GM18517 (cell line): ENCODE results near the gene MAU2.
"Not testable (repeated sequence)": the region's sequence is repeated elsewhere in the genome, so short reads cannot be mapped to it uniquely, and the experiment has no call there.

Experiments
- ATAC-seq: cut with Tn5 transposase; IDR thresholded peaks from one replicate; pipeline ENCODE4 v1.9.1; 2021; ENCODE audit warnings: mild to moderate bottlenecking, moderate library complexity; ENCODE audit not compliant: unreplicated experiment

MAU2 gene

DNA sequence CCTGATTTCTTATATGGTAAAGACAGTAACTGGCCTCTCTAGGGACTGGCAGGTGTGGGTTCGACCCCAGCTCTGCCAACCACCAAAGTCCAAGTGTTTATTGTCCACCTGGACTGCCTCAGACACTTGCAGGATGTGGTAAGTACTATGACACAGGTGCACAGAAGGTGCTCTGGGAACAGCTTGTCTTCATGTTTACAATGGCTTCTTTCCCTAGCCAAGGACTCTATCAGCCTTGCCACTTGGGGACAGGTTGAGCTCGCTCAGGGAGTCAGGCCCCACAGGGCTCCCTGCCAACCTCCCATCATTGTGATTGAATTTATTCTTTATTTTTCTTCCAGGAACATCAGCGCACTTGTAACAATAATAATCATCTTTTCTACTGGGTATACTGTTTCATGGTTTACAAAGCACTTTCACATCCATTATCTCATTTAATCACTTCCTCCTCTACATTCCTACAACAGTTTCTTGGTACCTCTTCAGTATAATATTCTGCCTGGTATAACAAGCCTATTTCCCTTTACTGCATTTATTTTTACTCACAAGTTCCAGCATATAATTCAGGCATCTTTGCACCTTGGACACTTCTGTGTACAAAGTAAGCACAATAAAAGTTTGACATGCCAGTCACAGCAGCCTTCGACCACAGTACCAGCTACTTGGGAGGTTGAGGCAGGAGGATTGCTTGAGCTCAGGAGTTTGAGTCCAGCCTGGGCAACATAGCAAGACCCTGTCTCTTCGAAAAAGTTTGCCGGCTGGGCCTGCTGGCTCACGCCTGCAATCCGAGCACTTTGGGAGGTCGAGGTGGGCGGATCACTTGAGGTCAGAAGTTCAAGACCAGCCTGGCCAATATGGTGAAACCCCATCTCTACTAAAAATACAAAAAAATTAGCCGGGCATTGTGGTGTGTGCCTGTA, 60.6 kb downstream of the MAU2 start:
- no peak for ATAC-seq

DNA sequence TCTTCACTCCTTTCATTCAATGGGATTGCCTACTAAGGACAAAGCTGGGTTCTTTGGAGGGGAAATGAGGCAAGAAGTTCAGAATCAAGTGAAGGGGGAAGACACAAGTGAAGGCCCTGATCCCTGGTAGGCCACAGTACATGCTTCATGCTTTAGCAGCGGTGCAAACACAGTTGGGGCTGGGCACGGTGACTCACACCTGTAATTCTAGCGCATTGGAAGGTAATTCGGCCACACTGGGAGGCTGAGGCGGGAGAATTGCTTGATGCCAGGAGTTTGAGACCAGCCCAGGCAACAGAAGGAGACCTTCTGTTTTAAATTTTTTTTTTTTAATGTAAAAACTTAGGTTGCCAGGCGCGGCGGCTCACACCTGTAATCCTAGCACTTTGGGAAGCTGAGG, 61.5 kb downstream of the MAU2 start:
- no peak for ATAC-seq

DNA sequence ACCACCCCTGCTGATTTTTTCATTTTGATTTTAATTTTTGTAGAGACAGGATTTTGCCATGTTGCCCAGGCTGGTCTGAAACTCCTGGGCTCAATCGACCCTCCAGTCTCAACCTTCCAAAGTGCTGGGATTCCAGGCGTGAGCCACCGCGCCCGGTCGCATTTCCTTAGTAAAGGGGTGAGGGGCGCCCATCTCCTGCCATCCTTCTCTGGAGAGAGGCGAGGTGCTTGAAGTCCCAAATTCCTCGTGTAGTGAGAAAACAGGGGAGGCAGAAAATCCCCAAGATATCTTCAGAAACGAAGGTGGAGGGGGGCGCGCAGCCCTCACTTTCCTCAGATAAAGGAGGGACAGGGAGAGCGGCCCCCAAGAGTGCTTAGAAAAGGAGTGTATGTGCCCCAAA, 63.9 kb downstream of the MAU2 start:
- no peak for ATAC-seq

DNA sequence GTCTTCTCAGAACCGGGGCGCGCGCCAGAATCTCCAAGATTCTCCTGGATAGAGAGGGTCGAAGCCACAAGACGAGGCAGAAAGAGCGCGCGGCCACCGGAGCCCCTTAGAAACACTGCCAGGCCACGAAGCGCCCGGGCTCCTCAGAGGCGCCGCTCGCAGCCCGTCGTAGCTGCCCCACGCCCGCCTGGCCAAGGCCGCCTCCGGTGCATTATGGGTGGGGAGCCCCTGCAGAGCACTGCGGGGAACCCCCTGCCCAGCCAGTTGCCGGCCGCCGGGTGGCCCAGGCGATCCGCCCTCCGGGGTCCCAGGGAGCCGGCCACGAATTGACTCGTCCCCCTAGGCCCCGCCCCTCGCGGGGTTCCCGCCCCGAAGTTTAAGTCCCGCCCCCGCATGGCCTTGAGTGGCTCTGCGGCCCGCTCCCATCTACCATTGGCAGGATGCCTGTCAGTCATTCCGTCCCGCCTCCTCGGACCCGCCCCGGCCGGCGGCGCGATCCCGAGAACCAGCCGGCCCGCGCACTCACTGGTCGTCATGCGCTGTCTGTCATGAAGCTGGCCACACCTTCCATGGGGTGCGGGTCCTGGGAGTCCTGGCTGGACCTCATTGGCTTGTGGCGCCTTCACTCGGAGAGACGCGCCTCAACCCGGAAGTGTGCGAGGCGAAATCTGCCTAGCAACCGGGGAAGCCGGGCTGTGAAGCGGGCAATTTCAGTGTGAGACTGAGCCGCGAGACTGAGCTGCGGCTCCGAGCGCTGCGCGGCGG, 64.7 kb downstream of the MAU2 start:
- peak; percentile 92 for ATAC-seq

DNA sequence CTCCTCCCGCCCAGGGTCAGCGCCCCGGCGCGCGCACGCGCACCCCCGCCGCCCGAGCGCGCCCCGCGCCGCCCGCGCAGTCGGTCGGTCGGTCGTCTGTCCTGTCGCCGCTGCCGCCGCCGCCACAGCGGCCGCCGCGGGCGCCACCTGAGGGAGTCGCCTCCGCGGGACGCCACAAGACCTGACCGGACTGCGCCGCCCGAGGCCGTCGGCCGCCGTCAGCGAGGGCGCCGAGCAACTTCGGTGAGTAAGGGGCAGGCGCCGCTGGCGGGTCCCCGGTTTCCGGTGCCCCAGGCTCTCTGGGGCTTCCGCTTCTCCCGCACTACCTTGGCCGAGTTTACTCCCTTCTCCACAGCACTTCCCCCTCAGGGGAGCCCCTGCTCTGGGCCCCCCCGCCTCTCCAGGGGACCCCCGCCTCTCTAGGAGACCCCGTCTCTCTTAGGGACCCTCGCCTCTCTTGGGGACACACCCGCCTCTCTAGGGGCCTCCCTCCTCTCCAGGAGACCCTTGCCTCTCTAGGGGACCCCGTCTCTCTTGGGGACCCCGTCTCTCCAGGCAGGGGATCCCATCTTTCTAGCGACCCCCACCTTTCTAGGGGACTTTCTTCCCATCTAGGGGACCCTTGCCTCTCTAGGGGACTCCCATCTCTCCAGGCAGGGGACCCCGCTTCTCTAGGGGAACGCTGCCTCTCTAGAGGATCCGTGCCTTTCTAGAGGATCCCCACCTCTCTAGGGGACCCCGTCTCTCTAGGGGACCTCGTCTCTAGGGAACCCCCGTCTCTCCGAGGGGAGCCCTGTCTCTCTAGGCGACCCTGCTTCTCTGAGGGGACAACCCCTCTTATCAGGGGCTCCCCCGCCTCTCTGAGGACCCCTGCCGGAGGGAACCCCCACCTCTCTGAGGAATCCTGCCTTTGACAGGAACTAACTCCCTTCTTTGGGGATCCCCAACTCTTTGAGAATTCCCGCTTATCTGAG, 65.6 kb downstream of the MAU2 start:
- ATAC-seq, result peak; percentile 19

DNA sequence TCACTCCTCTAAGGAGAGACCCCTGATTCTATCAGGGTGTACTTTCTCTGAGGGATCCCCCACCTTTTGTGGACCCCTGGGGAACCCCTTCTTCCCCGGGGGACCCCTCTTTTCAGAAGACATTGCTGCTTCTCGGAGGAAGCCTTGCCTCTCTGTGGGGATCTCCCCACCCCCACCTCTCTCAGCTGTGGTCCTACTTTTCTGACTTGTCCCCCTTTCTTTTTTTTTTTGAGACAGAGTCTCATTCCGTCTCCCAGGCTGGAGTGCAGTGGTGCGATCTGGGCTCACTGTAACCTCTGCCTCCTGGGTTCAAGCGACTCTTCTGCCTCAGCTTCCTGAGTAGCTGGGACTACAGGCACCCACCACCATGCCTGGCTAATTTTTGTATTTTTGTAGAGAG, 66.5 kb downstream of the MAU2 start:
- no peak for ATAC-seq

DNA sequence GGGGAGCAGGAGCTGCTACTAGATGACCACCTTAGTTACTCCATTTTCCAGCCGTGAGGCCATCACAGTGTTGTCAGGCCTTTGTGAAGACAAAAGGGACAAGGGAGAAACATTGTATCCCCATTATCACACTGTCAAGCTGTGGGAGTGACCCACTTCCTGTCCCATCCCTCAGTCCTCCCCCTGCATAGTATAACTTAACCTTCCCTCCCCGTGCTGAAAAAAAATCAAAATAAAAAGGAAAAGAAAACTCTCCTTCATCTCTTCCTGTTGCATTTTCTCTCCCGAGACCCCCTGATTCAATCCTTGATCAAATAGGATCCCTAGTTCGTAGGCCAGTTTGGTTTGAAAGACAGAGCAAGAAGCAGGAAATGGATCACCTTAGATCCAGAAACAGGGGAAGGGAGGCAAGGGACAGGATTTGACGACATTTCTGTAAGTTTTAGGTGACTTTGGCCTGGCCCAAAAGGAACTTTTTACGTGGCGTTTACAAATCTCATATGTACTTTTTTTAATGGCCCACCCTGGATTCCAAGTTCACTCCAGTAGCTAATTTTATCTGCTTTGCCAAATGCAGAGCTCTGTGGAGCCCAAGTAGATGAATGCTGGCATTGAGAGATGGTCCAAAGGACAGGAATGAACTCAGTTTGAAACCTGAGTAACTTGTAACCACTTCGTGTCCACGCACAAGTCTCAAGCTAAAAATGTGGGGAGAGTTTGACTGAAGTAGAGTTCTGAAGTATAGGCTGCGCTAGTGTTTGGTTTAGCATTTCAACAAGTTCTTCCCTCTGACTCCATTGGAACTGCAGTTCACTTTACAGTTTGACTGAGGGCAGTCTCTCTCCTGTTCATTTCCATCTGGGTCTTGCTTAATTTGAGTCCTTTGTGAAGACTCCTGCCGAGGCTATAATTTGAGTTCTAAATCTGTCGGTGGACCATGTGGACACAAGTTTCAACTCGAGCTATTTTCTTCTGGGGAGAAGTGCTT, 68.2 kb downstream of the MAU2 start:
- no peak for ATAC-seq

DNA sequence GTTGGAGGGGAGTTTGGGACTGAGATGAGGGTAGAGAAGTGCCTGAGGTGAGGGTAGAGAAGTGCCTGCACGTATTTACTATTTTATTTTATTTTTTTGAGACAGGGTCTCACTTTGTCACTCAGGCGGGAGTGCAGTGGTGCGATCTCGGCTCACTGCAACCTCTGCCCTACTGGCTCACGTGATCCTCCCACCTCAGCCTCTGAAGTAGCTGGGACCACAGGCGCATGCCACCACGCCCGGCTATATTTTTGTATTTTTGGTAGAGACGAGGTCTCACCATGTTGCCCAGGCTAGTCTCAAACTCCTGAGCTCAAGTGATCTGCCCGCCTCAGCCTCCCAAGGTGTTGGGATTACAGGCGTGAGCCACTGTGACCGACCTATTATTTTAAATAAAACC, 69.1 kb downstream of the MAU2 start:
- not testable (repeated sequence) for ATAC-seq

DNA sequence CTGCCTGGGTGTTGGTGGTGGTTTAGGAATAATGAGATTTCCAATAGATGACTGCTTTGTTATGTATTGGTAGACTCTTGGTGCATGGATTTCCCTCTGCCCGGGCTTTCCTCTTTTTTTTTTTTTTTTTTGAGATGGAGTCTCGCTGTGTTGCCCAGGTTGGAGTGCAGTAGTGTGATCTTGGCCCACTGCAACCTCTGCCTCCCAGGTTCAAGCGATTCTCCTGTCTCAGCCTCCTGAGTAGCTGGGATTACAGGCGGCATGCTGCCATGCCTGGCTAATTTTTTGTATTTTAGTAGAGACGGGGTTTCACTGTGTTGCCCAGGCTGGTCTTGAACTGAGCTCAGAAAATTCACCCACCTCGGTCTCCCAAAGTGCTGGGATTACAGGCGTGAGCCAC, 73.7 kb downstream of the MAU2 start:
- ATAC-seq, result not testable (repeated sequence)

DNA sequence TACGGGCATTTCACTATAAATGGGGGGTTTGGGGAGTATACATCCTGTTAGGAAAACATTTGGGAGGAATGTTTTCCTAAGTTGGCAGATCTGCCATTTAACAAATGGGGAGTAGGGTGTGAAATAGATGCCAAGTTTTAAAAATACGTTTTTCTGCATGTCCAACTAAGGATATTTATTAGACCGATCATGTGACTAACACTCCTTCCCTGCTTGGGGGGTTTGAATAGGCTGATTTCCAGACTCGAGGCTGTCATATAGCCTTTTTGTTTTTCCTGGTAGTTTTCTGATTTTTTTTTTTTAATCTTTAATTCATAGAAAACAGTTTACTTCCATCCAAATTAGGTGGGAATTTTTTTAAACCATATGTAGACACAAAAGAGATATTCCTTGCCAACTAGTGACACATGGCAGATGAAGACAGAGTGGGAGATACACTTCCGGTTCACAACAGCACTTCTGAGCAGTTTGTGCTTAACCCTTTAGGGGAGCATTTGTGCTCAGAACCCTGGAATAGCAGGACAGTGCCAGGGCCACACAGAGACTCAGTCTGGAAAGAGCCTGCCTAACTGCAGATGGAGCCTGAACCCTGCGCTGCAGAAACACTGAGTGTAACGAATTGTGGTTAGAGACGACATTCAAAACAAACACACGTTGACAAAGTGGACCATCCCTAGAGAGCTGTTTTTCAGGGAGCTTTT, 79.3 kb downstream of the MAU2 start:
- ATAC-seq, result no peak

DNA sequence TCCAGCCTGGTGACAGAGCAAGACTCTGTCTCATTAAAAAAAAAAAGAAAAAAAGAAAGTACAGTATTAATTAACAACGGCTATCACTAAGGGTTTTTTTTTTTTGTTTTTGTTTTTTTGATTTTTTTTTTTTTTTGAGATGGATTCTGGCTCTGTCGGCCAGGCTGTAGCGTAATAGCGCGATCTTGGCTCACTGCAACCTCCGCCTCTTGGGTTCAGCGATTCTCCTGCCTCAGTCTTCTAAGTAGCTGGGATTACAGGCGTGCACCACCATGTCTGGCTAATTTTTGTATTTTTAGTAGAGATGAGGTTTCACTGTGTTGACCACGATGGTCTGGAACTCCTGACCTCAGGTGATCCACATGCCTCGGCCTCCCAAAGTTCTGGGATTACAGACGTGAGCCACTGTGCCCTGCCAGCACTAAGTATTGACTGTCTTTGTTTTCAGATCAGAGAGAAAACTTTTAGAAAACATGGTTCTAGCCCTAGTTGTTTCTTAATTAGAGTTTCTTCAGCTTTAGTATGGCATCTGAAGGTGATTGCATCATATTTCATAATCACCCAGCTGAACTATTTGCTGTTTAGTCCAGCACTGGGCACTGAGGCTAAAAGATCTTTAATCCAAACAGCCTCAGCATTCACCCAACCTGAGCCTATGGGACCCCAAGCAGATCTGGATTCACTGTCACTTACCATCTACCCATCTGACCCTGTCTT, 82.2 kb downstream of the MAU2 start:
- no peak for ATAC-seq

DNA sequence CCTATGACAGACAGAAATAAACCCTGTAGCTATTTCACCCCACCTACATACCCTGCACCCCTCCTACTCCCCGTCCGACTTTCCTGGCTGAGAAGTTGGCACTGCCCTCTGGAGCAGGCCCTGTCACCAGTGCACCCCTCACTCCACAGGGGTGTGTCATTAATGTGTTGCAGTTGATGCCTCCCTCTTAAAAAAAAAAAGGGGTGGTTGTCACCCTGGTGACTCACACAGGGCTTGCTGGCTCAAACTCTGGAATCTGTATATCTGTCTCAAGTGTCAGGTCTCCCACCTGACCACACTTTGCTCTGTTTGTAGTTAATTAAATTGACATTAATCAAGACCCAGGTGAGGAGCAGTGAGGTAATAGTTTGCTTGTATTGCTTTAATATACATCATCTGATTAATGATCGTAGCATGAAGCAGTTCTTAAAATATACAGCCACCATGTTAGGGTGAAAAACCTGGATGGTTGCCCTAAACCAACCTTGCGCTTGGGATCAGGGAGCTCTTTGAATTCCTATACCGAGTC, 82.8 kb downstream of the MAU2 start:
- ATAC-seq, result no peak

DNA sequence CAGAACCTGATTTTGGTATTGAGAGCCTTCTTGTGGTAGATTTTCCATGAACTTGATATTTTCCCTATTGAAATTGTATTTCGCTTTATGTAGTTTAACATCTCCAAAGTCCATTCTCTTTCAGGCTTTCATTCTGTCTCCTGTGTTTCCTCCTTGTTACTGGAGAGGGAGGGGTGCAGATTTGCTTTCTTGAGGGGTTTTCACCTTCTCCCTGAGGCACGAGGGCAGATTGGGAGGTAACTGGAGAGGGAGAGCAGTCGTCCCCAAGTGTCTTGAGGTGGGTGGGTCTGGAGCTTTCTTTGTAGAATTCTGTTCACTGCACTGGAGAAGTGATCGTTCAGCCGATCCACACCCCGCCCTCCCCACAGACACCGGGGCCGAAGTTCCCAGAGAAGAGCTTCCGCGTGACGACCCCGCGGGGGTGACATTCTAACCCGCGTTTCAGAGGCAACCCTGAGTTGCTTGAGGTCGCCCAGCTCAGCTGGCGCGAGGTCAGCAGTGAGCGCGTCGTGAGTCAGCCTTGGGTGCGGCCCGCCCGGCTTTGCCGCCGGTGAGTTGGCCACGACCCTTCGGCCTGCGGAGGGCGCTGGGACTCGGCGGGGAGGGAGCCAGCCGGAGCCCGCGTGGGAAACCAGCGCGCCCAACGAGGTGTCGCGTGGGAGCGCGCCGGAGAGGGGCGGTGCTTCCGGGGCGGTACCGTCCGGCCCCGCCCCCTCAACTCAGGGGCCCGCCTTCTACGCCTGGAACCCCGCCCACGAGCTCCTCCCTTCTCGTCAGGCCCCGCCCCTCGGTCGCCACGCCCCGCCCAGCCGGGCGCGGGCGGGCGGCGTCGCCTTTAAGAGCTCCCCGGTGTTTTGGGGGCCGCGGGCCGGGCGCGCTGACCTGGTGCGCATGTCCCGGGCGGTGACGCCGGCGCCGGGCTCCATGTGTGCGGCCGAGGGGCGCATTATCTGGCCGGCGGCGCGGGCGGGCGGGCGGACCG, 84.5 kb downstream of the MAU2 start, which contains the start of gene GATAD2A:
Gene GATAD2A, plus strand, starts transcription at position 797 of the 982 bp plus-strand sequence. CDS start 59,671 bp downstream, outside the sequence.
- ATAC-seq, result peak; percentile 68

DNA sequence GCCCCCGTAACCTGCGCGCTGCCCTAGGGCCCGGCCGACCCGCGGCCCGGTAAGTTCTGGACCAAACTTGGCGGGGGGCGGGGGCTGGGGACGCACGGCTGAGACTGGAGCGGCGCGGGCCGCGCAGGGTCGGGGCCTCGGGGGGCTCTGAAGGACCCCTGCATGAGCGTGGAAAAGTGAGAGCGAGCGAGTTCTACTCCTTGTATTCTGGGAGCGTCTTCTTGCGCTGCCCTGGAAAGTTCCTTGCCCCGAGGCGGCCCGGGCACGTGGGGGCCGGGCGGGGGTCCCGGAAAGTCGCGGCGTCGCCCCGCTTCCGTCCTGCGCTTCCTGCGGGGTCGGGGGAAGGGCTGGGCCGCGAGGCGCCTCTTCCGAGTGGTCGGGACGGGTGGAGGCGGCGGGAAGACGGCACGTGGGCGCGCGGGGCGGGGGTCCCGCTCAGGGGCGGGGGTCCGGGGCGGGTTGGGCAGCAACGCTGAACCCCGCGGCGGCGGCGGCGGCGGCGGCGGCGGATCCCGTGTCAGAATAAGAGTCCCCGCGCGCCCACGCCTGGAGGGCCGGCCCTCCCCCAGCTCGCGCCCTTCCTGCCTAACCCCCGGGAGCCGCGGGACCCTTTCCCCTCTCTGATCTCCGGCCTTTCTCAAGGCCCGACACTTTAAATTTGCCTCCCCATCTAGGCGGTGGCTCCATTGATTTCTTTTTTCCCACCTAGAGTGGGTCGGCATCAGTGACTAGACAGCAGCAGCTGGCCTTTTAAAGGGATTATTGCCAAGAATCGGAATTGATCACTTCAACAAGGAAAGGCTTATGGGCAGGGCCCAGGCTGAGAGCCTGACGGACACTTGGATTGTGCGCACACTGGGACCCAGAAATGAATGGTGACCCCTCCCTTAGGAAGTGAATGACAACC, 85.6 kb downstream of the MAU2 start:
- ATAC-seq, result peak; percentile 14

DNA sequence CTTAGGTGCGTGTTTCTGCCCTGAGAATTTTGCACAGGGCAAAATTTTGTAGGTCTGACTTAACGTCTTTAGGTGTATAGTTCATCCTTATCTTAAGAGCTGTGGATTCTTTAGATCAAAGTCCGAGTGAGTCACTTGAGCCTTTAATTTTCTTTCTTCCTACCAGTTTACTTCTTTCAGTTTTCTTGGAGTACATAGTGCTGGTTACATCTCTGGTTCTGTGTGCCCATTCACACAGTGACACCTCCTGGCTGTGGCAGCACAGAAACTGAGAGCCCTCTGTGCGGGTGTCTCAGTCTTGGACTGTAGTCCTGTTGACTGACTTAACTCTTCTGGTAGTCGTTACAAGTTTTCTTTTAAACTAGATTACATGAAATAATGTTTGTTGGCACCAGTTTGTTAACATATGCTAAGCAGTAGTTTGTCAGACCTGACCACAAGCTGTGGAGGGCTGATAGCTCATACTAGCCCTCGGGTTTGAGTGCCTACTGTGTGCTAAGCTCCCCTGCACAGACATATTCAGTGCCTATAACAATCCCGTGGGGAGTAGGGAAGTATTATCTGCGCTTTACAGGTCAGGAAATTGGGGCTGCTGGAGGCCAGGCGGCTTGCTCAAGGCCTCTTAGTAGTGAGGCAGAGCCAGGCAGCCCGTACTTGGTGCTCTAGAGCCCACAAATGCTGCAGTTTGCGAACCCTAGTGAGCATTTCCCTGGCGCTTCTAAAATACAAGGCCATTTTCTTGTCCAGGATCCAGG, 86.4 kb downstream of the MAU2 start:
- ATAC-seq, result peak; percentile 39
